IPS-15b (cell line): Measurements from ENCODE around the gene AK5.

Experiments
- H3K27me3 ChIP-seq: one replicate; pipeline ENCODE4 v1.6.1; 2013; ENCODE audit warnings: low read length; ENCODE audit not compliant: control insufficient read depth, insufficient read depth
- H3K36me3 ChIP-seq: one replicate; pipeline ENCODE4 v1.6.1; 2013; ENCODE audit warnings: low read length; ENCODE audit not compliant: control insufficient read depth, insufficient read depth
- H3K4me1 ChIP-seq: one replicate; pipeline ENCODE4 v1.6.1; 2013; ENCODE audit warnings: mild to moderate bottlenecking, low read length; ENCODE audit not compliant: control insufficient read depth, insufficient read depth
- H3K4me3 ChIP-seq: one replicate; pipeline ENCODE4 v1.5.1; 2013; ENCODE audit warnings: low read depth, low read length
- H3K9ac ChIP-seq: one replicate; pipeline ENCODE4 v1.6.1; 2013; ENCODE audit warnings: low read depth, mild to moderate bottlenecking, low read length
- H3K9me3 ChIP-seq: one replicate; pipeline ENCODE4 v1.6.1; 2013; ENCODE audit warnings: mild to moderate bottlenecking, low read length; ENCODE audit not compliant: control insufficient read depth, insufficient read depth

AK5 gene

DNA sequence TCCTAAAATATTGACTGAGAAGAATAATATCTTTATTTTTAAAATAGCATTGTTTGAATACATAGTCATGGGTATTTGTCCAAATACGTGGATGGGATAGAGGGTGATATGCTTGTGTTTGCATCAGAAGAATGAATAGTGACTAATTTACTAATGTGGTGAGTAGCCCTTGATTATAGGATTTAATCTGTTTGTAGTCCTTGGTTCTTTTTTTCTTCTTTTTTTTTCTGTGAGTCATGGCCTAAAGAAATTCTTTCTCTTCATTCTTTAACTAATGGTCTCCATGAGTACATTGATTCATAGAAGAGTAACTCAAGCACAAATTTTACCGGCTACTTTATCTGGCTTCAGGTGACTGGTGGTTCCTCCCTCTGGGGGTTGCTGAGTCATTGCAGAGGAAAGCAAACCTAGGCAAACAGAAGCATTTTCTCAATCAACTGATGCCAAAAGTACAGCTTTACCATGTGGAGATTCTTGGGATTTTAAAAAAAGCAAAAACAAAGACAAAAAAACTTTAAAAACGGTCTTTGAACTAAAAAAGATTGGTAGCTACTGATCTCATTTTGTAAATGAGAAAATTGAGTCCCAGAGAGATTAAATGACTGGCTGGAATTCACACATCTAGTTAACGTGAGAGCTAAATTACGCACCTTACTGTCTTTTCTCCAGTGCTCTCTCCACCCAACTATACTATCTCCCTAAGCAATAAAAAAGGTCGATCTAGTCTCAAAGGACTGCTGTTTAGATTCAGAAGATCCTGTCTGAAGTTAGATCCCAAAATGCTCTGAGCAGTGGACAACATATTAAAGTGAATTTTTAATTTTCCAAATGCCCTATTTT, 40.5 kb downstream of the AK5 start:
- no peaks in the 10 kb centered on the region for H3K36me3 ChIP-seq
- H3K4me3 ChIP-seq = no peak overlapping the region
- H3K9me3 ChIP-seq = no peaks in the 10 kb centered on the region
- no peak overlapping the region for H3K9ac ChIP-seq
- no peaks in the 10 kb centered on the region for H3K4me1 ChIP-seq
- no peaks in the 10 kb centered on the region for H3K27me3 ChIP-seq

- H3K4me3 ChIP-seq = no peak overlapping the region
- H3K9me3 ChIP-seq = no peaks in the 10 kb centered on the region
- H3K27me3 ChIP-seq = no peaks in the 10 kb centered on the region
- no peaks in the 10 kb centered on the region for H3K4me1 ChIP-seq
- H3K36me3 ChIP-seq = no peaks in the 10 kb centered on the region
- no peak overlapping the region for H3K9ac ChIP-seq
Observed at GRCh38 chr1:77333501-77333900, 51.7 kb downstream of the AK5 start.

DNA sequence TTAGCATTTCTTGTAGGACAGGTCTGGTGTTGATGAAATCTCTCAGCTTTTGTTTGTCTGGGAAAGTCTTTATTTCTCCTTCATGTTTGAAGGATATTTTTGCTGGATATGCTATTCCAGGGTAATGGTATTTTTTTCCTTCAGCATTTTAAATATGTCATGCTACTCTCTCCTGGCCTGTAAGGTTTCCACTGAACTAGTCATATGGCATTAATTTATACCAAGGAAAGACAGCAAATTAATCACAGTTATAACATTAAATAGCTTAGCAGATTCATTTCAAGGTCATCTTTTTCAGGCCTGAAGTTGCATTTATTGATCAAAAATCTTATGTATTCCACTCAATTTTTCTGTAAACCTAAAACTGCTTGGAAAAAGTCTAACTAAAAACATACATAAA, 54.9 kb downstream of the AK5 start:
- Histone ChIP-seq H3K27me3 (no peaks in the 10 kb centered on the region), H3K9me3 (no peaks in the 10 kb centered on the region), H3K4me1 (no peaks in the 10 kb centered on the region)

DNA sequence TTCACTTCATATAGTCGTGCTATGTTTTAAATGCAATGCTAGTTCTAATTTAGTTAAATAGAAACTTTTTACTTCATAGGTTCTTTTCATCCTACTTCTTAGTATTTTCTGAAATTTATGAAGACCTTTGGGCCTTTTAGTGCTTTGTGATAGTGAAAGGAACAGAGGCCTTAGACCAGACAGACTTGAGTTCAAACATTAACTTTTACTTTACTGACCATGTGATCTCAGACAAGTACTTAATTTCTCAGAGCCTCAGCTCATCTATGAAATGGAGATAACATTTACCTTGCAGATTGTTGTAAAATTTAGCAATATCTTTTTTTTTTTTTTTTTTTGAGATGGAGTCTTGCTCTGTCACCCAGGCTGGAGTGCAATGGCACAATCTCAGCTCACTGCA, 57.5 kb downstream of the AK5 start:
- Histone ChIP-seq H3K9me3 (no peaks in the 10 kb centered on the region), H3K9ac (no peak overlapping the region), H3K4me1 (no peaks in the 10 kb centered on the region), H3K36me3 (no peaks in the 10 kb centered on the region), H3K4me3 (no peak overlapping the region), H3K27me3 (no peaks in the 10 kb centered on the region)

More for the DNA sequence above, 54.9 kb downstream of the AK5 start:
- no peaks in the 10 kb centered on the region for H3K36me3 ChIP-seq
- H3K9ac ChIP-seq = no peak overlapping the region
- H3K4me3 ChIP-seq = no peak overlapping the region

DNA sequence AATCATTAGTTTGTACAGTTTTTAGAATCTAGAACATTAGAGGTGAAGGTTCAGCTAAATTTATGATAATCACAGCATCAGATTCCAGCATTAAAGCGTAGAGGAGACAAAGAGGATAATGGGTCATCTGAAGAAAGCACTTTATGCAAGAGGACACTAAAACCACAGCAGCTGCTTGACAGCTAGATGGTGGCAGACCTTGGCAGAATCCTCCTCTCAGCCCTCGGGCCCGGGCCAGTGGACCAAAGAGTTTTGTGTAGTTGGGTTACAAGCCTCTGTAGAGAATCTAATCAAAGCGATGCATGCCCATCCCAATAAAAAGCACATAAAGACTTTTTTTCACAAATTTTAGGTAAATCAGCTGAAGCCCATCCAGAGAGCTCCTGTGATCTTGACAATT, 59.4 kb downstream of the AK5 start:
- Histone ChIP-seq H3K9ac (no peak overlapping the region), H3K9me3 (no peaks in the 10 kb centered on the region), H3K4me3 (no peak overlapping the region), H3K27me3 (no peaks in the 10 kb centered on the region), H3K4me1 (no peaks in the 10 kb centered on the region), H3K36me3 (no peaks in the 10 kb centered on the region)

DNA sequence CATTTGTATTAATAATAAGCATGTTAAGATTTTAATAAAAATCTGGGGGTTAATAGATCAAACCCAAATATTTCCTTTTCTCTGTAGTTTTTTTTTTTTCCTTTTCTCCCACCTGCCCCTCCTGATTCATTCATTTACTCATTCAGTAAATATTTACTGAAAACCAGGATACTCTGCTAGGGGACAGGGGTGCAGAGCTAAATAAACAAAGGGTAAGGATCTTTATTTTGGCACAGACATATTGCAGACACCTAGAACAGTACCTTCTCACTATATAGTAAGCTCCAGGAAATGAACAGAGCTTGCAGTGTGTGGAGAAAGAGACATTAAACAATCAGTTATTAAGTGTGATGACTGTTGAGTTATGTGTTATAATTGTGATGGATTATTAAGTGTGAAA, 60.9 kb downstream of the AK5 start:
- no peaks in the 10 kb centered on the region for H3K36me3 ChIP-seq
- no peak overlapping the region for H3K4me3 ChIP-seq
- H3K4me1 ChIP-seq = no peaks in the 10 kb centered on the region
- H3K9me3 ChIP-seq = no peaks in the 10 kb centered on the region
- no peak overlapping the region for H3K9ac ChIP-seq
- H3K27me3 ChIP-seq = no peaks in the 10 kb centered on the region

- H3K4me3 ChIP-seq = no peak overlapping the region
- no peaks in the 10 kb centered on the region for H3K4me1 ChIP-seq
- no peaks in the 10 kb centered on the region for H3K27me3 ChIP-seq
- no peaks in the 10 kb centered on the region for H3K9me3 ChIP-seq
- H3K36me3 ChIP-seq = no peaks in the 10 kb centered on the region
- no peak overlapping the region for H3K9ac ChIP-seq
Observed at GRCh38 chr1:77347646-77348045, 65.8 kb downstream of the AK5 start.

GRCh38 chr1:77348549-77348948, 66.7 kb downstream of the AK5 start:
- H3K4me1 ChIP-seq = no peaks in the 10 kb centered on the region
- H3K4me3 ChIP-seq = no peak overlapping the region
- no peak overlapping the region for H3K9ac ChIP-seq
- H3K27me3 ChIP-seq = no peaks in the 10 kb centered on the region
- H3K9me3 ChIP-seq = no peaks in the 10 kb centered on the region
- no peaks in the 10 kb centered on the region for H3K36me3 ChIP-seq

- Histone ChIP-seq H3K4me1 (no peaks in the 10 kb centered on the region), H3K4me3 (no peak overlapping the region), H3K9ac (no peak overlapping the region), H3K27me3 (no peaks in the 10 kb centered on the region), H3K9me3 (no peaks in the 10 kb centered on the region), H3K36me3 (no peaks in the 10 kb centered on the region)
Observed at GRCh38 chr1:77349275-77349674, 67.5 kb downstream of the AK5 start.

DNA sequence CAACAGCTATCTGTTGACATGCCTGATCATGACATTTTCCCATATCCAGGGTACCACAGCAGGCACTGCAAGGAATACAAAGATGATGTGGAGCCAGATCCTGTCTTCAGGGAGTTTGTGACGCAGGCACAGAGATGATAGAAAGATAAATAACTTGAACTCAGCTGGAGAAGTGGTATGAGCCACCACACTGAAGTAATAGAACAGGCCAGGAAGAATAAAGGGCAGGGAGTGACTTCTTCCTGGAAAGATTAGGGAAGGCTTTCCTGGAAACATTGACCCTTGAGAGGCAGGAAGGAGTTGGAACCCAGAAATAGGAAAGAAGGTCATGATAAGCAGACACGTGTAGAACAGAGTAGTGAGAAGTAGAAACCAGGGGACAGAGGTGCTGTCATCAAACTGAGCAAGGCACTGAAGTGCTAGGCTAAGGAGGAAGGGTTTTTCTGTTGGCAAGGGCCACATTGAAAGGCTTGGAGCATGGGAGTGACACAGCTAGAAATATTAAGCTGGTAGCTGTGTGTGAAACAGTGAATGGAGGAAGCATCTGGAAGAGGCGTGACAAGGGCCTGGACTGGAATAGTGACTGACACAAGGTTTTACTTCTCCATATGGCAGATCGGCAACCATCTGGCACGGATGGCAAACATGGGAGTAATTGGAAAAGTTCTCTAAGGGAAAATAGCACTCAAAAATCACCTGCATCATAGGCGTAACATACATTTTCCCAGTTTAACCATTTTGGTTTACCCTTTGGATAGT, 68.4 kb downstream of the AK5 start:
- no peak overlapping the region for H3K4me3 ChIP-seq
- no peaks in the 10 kb centered on the region for H3K36me3 ChIP-seq
- H3K4me1 ChIP-seq = no peaks in the 10 kb centered on the region
- H3K27me3 ChIP-seq = no peaks in the 10 kb centered on the region
- no peaks in the 10 kb centered on the region for H3K9me3 ChIP-seq
- no peak overlapping the region for H3K9ac ChIP-seq

- H3K4me3 ChIP-seq = no peak overlapping the region
- H3K27me3 ChIP-seq = no peaks in the 10 kb centered on the region
- H3K9me3 ChIP-seq = no peaks in the 10 kb centered on the region
- no peaks in the 10 kb centered on the region for H3K4me1 ChIP-seq
- H3K36me3 ChIP-seq = no peaks in the 10 kb centered on the region
- no peak overlapping the region for H3K9ac ChIP-seq
Observed at GRCh38 chr1:77354536-77354935, 72.7 kb downstream of the AK5 start.

DNA sequence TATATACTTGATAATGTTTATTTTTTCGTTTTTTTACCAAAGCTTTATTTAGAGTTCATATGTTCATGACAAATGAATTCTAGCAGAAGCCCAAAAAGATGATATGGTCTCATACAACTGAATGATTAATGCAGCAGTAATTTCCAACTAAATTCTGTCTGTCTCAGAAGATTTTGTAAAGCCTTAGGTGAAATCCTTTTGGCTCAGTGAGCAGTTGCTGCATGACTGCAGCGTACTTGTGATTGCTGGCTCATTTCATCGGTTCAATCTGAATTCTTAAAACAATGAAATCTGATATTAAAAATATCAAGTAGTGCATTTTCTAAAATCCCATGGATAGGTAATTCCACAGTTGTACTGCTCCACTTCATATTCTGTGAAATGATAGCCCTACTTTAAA, 73.2 kb downstream of the AK5 start:
- Histone ChIP-seq H3K9me3 (no peaks in the 10 kb centered on the region), H3K36me3 (no peaks in the 10 kb centered on the region), H3K4me1 (no peaks in the 10 kb centered on the region), H3K27me3 (no peaks in the 10 kb centered on the region), H3K4me3 (no peak overlapping the region), H3K9ac (no peak overlapping the region)
